AG09319 (cell line): Measurements from ENCODE around the gene MPV17L2.

Source experiments
- DNase-seq: peaks from one replicate; pipeline ENCODE4 v3.0.0-alpha.2; 2010; ENCODE audit warnings: low read depth; ENCODE audit errors: extremely low read depth
- CTCF ChIP-seq: IDR thresholded peaks from 2 replicates; pipeline ENCODE4 v1.5.1; 2011; ENCODE audit warnings: low read depth, mild to moderate bottlenecking, inconsistent platforms, low read length, moderate library complexity

Gene MPV17L2

GRCh38 chr19:18150776-18151624 is 42.0 kb upstream of the MPV17L2 start:
- TF ChIP-seq CTCF: no peak
- no peak for DNase-seq

GRCh38 chr19:18152442-18152816 is 40.6 kb upstream of the MPV17L2 start:
- peak; percentile 93 for DNase-seq
- peak; percentile 67 for TF ChIP-seq CTCF

- no peak for TF ChIP-seq CTCF
- DNase-seq: peak; percentile 95
Observed at GRCh38 chr19:18152817-18153555, 40.0 kb upstream of the MPV17L2 start, which contains the start of gene PIK3R2. TSS of gene PIK3R2 (plus strand) at chr19:18153163. CDS start at chr19:18155880, 2,717 bp downstream.

- no peak for TF ChIP-seq CTCF
- no peak for DNase-seq
Observed at GRCh38 chr19:18153556-18154134, 39.4 kb upstream of the MPV17L2 start.

GRCh38 chr19:18155095-18156087 is 37.6 kb upstream of the MPV17L2 start:
- no peak for DNase-seq
- TF ChIP-seq CTCF: no peak

GRCh38 chr19:18156268-18156667 is 36.8 kb upstream of the MPV17L2 start:
- DNase-seq: no peak
- TF ChIP-seq CTCF: no peak
